ENCODE results near the gene ENOX1. TPM values are rescaled to one million over a fixed set of nuclear protein-coding genes. Genes with fewer than 3 reads are reported as not detected.

Gene ENOX1
- polyA plus RNA-seq, 1 donor from 2014 or later = not detected

- Mint-ChIP-seq H3K27ac (peak overlapping the region in 1 of 3 donors; percentile 62), H3K9me3 (peaks cover 0 to 2% (median 0%) of the 10 kb centered on the region in 3 donors), H3K36me3 (no peaks in the 10 kb centered on the region), H3K4me1 (peaks cover 0 to 3% (median 2%) of the 10 kb centered on the region in 3 donors), H3K27me3 (peaks cover 8% of the 10 kb centered on the region), H3K4me3 (no peak overlapping the region)
These were observed 548.3 kb downstream of the ENOX1 start for GRCh38 chr13:43238341-43239083.

- Mint-ChIP-seq H3K27me3 (peaks cover 4% of the 10 kb centered on the region), H3K36me3 (no peaks in the 10 kb centered on the region), H3K27ac (no peak overlapping the region), H3K4me1 (peaks cover 0 to 3% (median 2%) of the 10 kb centered on the region in 3 donors), H3K4me3 (no peak overlapping the region), H3K9me3 (no peaks in the 10 kb centered on the region)
These were observed 549.2 kb downstream of the ENOX1 start for GRCh38 chr13:43237616-43238015.

DNA sequence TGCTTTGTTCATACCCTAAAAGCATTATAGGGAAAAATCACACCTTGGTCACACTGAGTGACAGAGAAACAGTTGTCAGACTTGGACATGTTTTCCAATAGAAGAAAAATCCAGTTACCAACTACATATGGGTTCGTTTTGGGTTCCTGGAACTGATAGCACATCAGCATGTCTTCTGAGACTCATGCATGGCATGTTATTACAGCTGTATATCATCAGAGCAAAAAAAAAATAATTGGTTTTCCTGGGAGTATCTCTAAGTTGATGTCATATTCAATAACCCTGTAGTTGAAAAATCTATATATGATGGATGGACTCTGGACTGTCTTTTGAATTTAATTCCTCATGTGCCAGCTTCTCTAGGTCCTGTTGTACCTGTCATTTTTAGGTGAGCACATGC lies 551.7 kb downstream of the ENOX1 start:
- Mint-ChIP-seq H3K9me3 (peaks cover 0 to 2% (median 0%) of the 10 kb centered on the region in 3 donors), H3K27ac (no peak overlapping the region), H3K36me3 (no peaks in the 10 kb centered on the region), H3K4me1 (no peaks in the 10 kb centered on the region), H3K4me3 (no peak overlapping the region), H3K27me3 (peaks cover 3% of the 10 kb centered on the region)

DNA sequence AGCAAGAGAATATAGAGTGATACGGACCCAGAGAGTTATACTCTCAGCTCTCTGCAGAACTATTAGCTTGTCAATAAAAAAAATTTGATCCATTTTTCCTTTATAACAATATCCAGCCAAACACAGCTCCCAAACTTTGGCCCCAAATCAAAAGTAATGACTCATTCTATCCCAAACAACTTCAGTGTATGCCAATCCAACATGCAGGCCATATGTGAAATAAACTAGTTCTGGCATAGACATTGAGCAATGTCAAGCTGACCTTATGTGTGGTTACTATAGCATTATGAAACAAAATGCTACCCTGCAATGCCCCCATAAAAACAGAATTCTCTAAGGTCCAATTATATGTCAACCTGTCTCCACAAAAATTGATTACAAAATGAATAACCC lies 553.9 kb downstream of the ENOX1 start:
- no peak overlapping the region for H3K4me3 Mint-ChIP-seq
- H3K4me1 Mint-ChIP-seq = no peaks in the 10 kb centered on the region
- no peak overlapping the region for H3K27ac Mint-ChIP-seq
- H3K9me3 Mint-ChIP-seq = peaks cover 0 to 3% (median 0%) of the 10 kb centered on the region in 3 donors
- peaks cover 10% of the 10 kb centered on the region for H3K27me3 Mint-ChIP-seq
- H3K36me3 Mint-ChIP-seq = no peaks in the 10 kb centered on the region

GRCh38 chr13:43232144-43232872 lies 554.5 kb downstream of the ENOX1 start:
- no peaks in the 10 kb centered on the region for H3K36me3 Mint-ChIP-seq
- H3K4me3 Mint-ChIP-seq = no peak overlapping the region
- peaks cover 0 to 3% (median 0%) of the 10 kb centered on the region in 3 donors for H3K9me3 Mint-ChIP-seq
- H3K27ac Mint-ChIP-seq = no peak overlapping the region
- H3K27me3 Mint-ChIP-seq = peaks cover 12% of the 10 kb centered on the region
- H3K4me1 Mint-ChIP-seq = no peaks in the 10 kb centered on the region

GRCh38 chr13:43230989-43231388 lies 555.8 kb downstream of the ENOX1 start:
- Mint-ChIP-seq H3K27me3 (peaks cover 12% of the 10 kb centered on the region), H3K27ac (no peak overlapping the region), H3K4me3 (no peak overlapping the region), H3K36me3 (peaks cover 1% of the 10 kb centered on the region), H3K9me3 (peaks cover 0 to 3% (median 0%) of the 10 kb centered on the region in 3 donors), H3K4me1 (no peaks in the 10 kb centered on the region)

DNA sequence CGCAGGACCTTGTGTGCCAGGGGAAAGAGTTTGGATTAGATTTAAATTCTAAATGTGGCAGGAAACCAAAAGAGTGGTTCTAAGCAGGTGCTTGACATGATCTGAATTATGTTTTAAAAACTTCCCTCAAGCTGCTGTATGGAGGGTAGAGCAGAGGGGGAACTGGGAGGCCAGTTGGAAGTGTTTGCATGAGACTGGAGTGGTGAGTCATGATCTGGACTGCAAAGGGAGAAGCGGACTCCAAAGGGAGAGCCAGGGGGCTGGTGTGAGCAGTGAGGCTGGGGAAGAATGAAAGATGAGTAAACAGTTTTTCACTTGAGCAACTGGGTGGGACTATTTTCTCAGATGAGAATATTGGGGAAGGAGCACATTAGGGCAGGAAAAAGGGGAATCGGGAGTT lies 557.3 kb downstream of the ENOX1 start:
- H3K27me3 Mint-ChIP-seq = peaks cover 12% of the 10 kb centered on the region
- peaks cover 1% of the 10 kb centered on the region for H3K36me3 Mint-ChIP-seq
- H3K4me3 Mint-ChIP-seq = no peak overlapping the region
- H3K4me1 Mint-ChIP-seq = no peaks in the 10 kb centered on the region
- no peak overlapping the region for H3K27ac Mint-ChIP-seq
- H3K9me3 Mint-ChIP-seq = peaks cover 0 to 3% (median 0%) of the 10 kb centered on the region in 3 donors

DNA sequence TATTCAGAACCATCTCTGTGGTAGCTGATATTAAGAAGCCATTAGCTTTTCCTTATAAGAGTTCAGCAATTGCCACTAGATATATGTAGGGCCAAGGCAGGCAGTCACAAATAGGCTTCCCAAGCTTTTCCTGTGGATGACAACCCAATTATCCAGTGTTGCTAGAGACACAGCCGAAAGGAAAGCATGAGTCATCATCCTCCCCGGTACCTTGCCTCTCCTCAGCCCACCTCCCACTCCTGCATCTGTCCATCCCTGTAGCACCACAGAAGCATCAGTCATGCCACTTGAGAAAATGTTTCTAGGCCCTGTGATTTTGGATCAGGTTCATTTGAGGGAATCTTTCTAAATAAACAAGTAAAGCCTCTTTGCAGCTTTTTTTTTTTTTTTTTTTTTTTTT lies 559.1 kb downstream of the ENOX1 start:
- peaks cover 12% of the 10 kb centered on the region for H3K27me3 Mint-ChIP-seq
- H3K4me3 Mint-ChIP-seq = no peak overlapping the region
- no peaks in the 10 kb centered on the region for H3K4me1 Mint-ChIP-seq
- peaks cover 0 to 3% (median 0%) of the 10 kb centered on the region in 3 donors for H3K9me3 Mint-ChIP-seq
- H3K36me3 Mint-ChIP-seq = peaks cover 1% of the 10 kb centered on the region
- H3K27ac Mint-ChIP-seq = no peak overlapping the region

GRCh38 chr13:43223216-43223615 lies 563.6 kb downstream of the ENOX1 start:
- no peak overlapping the region for H3K4me3 Mint-ChIP-seq
- H3K27me3 Mint-ChIP-seq = peaks cover 7% of the 10 kb centered on the region
- no peak overlapping the region for H3K27ac Mint-ChIP-seq
- peaks cover 1% of the 10 kb centered on the region for H3K36me3 Mint-ChIP-seq
- no peaks in the 10 kb centered on the region for H3K9me3 Mint-ChIP-seq
- H3K4me1 Mint-ChIP-seq = no peaks in the 10 kb centered on the region

DNA sequence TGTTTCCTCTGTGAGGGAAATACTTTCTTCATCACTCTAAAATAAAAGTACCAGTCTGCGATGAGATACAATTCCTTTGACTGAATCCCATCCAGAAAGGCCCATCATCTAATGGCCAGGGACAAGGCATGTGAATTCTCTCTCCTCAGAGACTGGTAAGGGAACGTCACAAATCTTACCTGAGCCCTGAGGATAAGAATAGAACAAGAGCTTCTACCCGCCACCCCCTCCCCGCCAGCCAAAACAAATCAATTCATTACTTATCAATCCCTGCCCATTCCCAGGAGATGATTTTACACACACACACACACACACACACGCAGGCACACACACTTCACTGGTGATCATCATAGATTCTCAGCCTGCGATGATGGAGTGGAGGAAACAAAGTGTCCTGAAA lies 564.7 kb downstream of the ENOX1 start:
- Mint-ChIP-seq H3K4me1 (no peaks in the 10 kb centered on the region), H3K27ac (no peak overlapping the region), H3K36me3 (peaks cover 1% of the 10 kb centered on the region), H3K27me3 (peaks cover 5% of the 10 kb centered on the region), H3K9me3 (no peaks in the 10 kb centered on the region), H3K4me3 (no peak overlapping the region)

DNA sequence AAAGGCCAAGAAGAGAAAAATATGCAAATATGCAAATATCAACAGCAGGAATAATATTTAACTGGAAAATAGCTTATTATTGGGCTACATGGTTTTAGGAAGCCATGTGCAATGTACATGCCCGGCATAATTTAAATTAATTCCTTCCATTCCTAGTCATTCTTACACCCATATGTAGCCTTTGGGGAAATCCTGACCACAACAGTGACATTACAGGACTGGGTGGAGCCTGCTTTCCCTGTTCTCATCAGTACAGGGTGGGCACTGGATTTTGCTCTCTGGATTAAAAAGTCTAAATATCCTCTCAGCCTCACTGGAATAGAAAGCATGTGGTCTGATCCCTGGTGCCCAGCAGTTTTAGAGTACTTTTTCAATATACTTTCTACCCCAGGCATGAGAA lies 565.2 kb downstream of the ENOX1 start:
- H3K4me1 Mint-ChIP-seq = no peaks in the 10 kb centered on the region
- H3K27me3 Mint-ChIP-seq = peaks cover 5% of the 10 kb centered on the region
- no peak overlapping the region for H3K4me3 Mint-ChIP-seq
- no peaks in the 10 kb centered on the region for H3K9me3 Mint-ChIP-seq
- H3K27ac Mint-ChIP-seq = no peak overlapping the region
- peaks cover 1% of the 10 kb centered on the region for H3K36me3 Mint-ChIP-seq

GRCh38 chr13:43220873-43221595 lies 565.7 kb downstream of the ENOX1 start:
- Mint-ChIP-seq H3K4me1 (no peaks in the 10 kb centered on the region), H3K27ac (no peak overlapping the region), H3K4me3 (no peak overlapping the region), H3K9me3 (no peaks in the 10 kb centered on the region), H3K36me3 (no peaks in the 10 kb centered on the region), H3K27me3 (peaks cover 5% of the 10 kb centered on the region)

DNA sequence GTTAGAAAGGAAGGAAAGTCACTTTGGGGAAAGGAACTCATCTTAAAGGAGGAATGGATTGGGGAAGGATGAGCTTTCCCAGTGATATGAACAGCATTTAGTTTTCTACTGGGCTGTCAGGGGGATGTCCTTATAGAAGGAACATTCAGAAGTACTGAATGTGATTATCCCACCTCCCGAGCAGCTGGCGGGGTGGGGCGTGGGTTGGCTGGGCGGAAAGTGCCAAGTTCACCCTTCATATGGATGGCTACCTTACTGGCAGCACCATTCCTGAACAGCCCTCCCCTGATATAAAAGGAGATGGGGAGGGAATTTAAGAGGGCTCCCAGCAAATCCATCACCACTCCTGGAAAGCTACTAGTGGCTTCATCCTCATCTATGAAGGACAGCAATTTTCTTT lies 572.6 kb downstream of the ENOX1 start:
- no peaks in the 10 kb centered on the region for H3K4me1 Mint-ChIP-seq
- H3K36me3 Mint-ChIP-seq = no peaks in the 10 kb centered on the region
- H3K4me3 Mint-ChIP-seq = no peak overlapping the region
- peaks cover 4% of the 10 kb centered on the region for H3K27me3 Mint-ChIP-seq
- no peak overlapping the region for H3K27ac Mint-ChIP-seq
- H3K9me3 Mint-ChIP-seq = no peaks in the 10 kb centered on the region

DNA sequence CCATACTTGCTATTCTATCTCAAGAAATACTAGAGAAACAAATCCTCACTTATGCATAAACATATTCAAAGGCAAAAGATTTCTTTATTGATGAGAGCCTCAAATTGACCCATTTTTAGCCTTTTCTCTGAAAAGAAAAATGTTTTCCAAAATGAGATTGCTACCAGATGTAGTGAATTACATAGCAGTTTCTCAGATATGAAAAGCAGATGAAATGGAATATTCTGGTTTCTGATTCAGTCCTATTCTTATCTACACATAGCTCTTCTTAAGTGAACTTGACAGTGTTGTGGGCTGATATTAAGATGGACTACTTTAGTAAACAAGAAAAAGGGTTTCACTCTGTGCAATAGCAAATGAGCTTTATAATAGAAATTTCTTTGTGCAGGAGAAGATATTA lies 579.9 kb downstream of the ENOX1 start:
- H3K27ac Mint-ChIP-seq = no peak overlapping the region
- H3K4me1 Mint-ChIP-seq = no peaks in the 10 kb centered on the region
- peaks cover 10% of the 10 kb centered on the region for H3K27me3 Mint-ChIP-seq
- H3K9me3 Mint-ChIP-seq = peaks cover 1 to 16% (median 3%) of the 10 kb centered on the region in 3 donors
- no peaks in the 10 kb centered on the region for H3K36me3 Mint-ChIP-seq
- no peak overlapping the region for H3K4me3 Mint-ChIP-seq

DNA sequence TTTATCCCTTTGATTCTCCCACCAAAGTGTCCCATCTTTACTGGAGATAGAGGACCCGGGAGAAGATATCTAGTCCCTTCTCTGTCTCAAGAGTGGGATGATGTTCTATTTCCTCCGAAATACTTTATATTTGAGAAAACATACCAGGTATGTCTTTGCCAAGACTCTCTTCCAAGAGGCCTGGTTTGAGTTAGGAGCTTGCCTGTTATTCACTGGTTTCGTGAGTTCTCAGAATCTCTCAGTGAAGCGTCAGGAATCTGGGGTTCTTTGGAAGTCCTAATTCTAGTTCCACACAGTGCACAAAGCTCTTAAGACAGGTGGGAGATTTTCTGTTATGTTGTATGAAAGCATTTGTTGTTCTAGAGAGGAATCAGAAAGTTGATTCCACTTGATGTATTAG lies 581.4 kb downstream of the ENOX1 start:
- H3K4me3 Mint-ChIP-seq = no peak overlapping the region

More for the DNA sequence above, 581.4 kb downstream of the ENOX1 start:
- Mint-ChIP-seq H3K4me1 (no peaks in the 10 kb centered on the region), H3K9me3 (peaks cover 1 to 16% (median 3%) of the 10 kb centered on the region in 3 donors), H3K27ac (no peak overlapping the region), H3K36me3 (no peaks in the 10 kb centered on the region), H3K27me3 (peaks cover 7% of the 10 kb centered on the region)
